Stimulated activated naive CD4-positive, alpha-beta T cell (primary cell): Measurements from ENCODE around the gene MICALL1.
A peak's percentile ranks its signal among the peaks of the same experiment; 100 is the strongest.
"Not testable (repeated sequence)": the region's sequence is repeated elsewhere in the genome, so short reads cannot be mapped to it uniquely, and the experiment has no call there.

Source experiments
- DNase-seq, 6 experiments: peaks; one replicate each; lab custom pipeline; 2025; lab: John Stamatoyannopoulos, UW

Gene MICALL1

DNA sequence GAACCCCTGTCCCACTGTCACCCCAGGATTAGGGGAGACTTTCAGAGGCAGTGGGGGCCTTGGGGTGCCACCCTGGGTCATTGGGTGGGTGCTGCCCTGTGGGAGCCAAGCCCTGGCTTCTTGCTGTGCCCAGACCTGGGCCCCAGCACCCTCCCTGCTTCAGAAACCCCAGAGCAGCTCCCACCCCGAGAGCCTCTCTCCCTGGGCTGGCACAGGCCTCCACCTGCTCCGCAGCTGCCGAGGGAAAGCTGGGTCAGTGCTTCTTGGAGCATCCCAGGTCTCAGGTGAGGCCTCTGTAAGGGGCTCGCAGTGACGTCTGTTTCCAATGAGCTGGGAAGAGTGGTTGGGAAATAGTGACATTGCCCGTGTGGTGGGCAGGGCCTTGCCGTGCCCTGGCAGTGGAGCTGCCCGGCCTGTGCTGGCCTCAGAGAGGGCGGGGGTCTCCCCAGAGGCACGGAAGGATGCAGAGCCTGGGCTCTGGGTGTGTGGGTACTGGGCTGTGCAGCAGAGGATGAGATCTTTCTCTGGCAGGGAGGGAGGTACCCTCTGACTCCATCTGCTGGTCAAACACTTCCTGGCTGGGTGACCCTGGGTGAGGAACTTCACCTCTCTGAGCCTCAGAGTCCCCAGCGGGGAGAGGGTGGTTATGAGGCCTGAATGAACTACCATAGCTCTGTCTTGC lies 24.3 kb downstream of the MICALL1 start:
- DNase-seq: no peak

DNA sequence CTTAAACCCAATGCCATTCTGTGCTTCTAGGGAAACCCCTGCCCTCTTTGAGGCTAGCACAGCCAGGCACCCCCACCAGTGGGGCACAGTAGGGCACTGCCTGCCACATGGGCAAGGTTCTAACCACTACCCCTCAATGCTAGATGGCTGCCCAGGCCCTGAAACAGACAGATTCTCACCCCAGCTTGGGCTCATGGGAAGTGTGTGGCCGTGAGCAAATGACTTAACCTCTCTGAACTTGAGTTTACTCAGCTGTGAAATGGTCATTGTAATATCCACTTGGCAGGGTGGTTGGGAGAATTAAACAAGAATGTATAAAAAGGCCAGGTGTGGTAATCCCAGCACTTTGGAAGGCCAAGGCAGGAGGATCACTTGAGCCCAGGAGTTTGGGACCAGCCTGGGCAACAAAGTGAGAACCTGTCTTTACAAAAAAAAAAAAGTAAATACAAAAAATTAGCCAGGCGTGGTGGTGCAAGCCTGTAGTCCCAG lies 24.9 kb downstream of the MICALL1 start:
- DNase-seq: no peak

DNA sequence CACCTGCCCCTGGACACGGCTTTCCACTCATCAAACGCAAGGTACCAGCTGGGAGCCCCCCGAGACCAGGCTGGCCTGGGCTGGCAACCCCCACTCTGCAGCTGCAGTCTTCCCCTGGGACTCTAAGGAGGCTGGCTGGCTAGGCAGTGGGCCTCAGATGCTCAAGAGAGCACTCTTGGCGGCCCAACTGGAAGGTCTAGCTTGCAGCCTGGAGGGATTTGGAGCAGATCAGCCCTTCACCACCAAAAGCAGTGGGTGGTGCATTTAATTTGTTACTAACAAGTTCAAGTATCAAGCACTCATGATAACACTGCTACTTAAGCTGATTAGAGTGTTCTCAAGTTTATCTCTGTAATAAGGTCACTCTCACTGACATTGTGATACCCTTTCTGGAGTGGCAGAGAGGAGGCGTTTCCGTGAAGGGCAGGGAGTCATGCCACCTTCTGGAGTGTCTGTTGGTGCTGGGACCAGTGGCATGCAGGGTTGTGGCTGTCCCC lies 25.8 kb downstream of the MICALL1 start:
- no peak for DNase-seq

DNA sequence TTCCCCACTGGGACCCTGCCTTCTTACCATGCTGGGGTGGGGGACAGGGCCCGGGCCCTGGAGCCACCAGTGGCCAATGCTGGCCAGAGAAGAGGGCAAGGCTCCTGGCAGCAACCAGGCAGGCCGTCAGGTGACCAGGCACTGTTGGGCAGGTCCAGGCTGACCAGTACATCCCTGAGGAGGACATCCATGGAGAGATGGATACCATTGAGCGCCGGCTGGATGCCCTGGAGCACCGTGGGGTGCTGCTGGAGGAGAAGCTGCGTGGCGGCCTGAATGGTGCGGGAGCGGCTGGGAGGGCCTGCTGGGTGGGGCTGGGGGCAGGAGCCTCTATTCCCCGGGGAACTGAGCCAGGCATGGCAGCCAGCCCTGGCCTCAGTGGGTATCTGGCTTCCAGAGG lies 26.3 kb downstream of the MICALL1 start:
- no peak for DNase-seq

DNA sequence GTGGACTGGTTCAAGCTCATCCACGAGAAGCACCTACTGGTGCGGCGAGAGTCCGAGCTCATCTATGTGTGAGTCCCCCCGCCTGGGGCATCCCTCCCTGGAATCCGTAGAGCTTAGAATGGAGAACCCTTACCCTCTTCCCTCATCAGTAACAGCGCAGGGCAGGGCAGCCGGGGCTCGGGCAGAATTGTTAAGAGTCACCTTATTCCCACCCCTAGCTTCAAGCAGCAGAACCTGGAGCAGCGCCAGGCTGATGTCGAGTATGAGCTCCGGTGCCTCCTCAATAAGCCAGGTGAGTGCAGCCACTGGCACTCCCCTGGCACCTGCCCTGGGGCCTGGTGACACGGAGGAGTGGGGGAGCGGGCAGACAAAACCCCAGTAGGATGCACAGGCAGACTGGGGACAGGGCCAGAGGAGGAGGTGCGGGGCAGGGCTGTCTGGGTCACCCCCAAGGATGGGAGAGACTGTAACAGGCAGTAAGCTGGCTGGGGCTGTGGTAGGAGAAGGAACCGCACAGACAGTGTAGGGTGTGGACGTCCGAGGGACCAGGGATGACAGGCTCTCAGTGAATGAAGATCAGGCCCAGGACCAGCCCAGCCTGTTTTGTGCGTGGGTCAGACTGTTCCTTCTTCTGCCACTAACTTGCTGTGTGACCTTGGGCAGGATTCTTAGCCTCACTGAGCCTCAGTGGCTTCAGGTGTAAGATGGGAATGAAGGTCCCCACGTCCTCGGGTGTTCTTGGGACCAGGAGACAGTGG lies 26.9 kb downstream of the MICALL1 start:
- DNase-seq: no peak

DNA sequence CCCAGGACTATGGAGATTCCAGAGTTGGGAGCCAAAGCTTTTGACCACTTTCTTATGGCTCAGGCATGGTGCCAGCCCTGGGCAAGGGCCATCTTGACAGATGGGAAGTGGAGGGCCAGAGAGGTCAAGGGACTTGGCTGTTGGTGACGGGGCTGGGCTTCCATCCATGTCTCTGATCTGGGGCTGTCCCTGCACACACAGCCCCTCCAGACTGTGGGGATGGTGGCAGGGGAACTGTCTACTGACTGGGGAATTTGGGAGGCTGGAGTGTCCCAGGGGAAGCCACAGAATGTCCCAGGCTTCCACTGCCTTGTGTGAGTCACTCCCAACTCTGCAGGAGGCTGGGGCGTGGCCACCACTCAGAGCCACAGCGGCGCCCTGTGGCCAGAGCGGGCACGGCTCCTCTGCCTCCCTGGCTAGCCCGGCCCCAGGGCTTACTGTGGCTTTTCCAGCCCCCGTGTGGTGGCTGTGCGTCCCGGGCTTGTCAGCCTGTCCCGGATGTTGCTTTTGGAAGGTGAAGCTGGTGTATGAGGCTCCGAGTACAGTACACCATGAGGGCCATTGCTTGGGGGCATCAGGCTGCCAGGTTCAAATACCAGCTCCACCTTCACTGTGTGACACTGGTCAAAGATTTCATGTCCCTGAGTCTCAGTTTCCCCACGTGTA lies 27.7 kb downstream of the MICALL1 start:
- peak; percentile 54 to 69 (median 64) for DNase-seq

DNA sequence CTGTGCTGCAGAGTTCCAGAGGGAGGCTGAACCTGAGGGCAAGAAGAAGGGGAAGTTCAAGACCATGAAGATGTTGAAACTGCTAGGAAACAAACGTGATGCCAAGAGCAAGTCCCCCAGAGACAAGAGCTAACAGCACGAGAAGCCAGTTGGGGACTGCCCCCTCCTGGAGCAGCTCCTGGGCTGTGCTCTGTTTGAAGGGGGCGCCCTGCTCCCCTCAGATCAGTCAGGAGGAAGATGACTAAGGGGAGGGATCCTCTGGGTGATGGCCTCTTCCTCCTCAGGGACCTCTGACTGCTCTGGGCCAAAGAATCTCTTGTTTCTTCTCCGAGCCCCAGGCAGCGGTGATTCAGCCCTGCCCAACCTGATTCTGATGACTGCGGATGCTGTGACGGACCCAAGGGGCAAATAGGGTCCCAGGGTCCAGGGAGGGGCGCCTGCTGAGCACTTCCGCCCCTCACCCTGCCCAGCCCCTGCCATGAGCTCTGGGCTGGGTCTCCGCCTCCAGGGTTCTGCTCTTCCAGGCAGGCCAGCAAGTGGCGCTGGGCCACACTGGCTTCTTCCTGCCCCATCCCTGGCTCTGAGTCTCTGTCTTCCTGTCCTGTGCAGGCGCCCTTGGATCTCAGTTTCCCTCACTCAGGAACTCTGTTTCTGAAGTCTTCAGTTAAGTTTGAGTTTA lies 34.7 kb downstream of the MICALL1 start:
- no peak for DNase-seq

DNA sequence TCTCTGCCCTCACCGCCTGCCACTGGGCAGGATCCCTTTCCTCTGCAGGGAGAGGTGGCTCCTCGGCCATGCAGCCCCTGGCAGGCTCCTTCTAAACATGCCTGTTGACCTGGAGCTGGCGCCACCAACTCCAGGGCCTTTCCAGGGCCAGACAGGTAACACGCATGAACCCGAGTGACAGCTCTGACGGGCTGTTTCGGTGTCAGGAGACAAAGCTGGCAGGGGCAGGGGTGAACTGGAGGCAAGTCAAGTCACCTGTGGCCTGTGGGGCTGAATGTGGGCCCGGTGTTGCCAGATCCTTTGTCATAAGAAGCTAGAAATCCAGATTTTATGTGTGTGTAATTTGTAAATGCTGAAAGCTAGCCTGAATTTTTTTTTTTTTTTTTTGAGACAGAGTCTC lies 36.0 kb downstream of the MICALL1 start:
- no peak for DNase-seq

DNA sequence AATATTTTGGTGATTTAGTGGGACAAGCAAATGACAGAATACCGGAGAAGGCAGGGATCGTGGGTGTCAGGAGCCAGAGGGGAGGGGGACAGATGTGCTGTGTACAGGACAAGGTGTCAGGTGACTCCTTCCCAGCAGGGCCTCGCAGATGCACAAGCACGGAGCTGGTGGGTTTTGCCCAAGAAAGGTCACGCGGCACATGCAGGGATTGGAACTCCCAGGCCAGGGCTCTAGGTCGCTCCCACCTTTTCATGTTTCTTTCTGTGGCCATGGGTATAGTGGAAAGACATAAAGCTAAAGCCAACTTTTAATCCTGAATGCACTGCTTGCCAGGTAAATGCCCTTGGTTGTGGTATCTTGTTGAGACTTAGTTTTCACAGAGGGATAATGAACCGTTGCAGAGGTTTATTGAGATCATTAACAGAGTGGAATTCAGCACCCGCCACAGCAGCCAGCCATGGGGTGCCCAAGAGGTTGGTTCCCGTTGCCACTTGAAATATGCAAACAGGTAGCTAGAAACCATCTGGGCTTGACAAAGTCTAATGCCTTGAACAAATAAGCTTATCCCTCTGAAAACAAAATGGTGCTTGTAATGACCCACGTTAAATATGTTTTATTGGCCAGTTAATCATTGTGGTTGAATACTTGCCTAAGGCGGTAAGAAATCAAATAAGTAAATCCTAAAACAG lies 37.2 kb downstream of the MICALL1 start:
- no peak for DNase-seq

DNA sequence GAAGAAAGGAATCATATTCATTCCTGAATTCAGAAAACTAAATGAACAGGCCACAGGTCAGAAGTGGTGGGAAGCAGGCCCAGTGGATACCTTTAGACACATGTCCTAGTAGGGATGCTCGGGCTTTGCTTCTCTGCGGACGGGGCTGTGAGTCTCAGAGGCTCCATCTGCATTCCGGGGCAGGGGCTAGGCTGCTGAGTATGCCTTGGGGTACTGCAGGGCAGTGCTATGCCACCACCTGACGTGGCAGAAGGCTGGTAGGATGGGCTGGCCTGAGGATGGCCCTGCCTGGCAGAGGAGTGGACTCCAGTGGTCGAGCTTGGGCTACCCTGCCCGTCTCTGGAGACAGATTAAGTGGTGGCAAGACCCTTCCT lies 37.7 kb downstream of the MICALL1 start:
- DNase-seq: no peak

DNA sequence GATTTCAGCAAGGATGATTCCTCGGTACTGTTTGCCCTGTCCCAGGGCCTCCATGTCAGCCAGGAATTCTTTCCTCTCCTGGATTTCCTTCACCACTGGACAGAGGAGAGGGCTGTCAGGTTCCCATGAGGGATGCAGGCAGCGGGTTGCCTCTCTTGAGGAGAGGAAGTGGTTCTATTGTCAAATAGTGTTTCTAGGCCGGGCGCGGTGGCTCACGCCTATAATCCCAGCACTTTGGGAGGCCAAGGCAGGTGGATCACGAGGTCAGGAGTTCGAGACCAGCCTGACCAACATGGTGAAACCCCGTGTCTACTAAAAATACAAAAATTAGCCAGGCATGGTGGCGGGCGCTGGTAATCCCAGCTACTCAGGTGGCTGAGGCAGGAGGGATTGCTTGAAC lies 38.3 kb downstream of the MICALL1 start:
- not testable (repeated sequence) for DNase-seq

DNA sequence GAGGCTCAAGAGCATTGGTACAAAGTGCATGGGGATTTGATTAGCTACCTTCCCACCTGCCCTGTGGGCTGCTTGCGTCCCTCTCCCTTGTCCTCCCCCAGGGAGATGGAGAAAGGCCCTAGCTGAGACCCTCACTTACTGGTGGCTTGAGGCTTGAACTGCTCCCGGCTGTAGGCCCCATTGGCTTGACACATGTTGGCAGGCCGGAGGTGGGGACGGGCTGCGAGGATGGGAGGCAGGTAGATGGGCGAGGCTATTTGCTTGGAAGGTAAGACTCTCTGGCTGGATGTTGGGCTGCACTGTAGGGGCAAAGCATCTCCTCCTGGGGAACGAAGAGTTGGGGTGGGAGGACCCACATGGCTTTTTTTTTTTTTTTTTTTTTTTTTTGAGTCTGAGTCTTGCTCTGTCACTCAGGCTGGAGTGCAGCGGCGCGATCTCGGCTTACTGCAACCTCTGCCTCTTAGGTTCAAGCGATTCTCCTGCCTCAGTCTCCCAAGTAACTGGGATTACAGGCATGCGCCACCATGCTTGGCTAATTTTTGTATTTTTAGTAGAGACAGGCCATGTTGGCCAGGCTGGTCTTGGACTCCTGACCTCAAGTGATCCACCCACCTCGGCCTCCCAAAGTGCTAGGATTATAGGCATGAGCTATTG lies 41.2 kb downstream of the MICALL1 start:
- not testable (repeated sequence) for DNase-seq

DNA sequence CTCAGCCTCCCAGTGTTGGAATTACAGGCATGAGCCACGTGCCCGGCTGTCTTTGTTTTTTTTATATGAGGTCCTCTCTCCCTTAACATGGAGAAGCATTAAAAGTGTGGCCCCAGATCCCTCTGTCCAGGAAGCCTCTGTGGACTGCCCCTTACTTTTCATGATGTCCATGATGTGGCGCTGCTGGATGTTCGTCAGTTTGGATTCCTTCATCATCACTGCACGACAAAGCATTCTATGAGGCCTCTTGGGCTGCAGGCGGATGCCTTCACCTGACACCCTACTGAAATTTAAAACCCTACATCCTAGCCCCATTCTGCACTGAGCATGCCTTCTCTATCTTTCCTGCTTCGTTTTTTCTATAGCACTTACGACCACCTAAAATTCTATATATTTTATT lies 45.2 kb downstream of the MICALL1 start:
- no peak for DNase-seq

DNA sequence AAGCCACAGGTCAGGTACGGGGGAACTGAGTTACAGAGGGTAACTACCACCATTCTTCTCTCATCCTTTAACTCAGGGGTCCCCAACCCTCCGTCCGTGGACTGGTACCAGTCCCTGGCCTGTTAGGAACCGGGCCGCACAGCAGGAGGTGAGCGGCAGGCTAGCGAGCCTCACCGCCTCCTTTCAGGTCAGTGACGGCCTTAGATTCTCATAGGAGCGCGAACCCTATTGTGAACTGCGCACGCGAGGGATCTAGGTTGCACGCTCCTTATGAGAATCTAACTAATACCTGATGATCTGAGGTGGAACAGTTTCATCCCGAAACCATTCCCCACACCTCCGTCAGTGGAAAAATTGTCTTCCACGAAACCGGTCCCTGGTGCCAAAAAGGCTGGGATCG lies 46.5 kb downstream of the MICALL1 start:
- not testable (repeated sequence) for DNase-seq

DNA sequence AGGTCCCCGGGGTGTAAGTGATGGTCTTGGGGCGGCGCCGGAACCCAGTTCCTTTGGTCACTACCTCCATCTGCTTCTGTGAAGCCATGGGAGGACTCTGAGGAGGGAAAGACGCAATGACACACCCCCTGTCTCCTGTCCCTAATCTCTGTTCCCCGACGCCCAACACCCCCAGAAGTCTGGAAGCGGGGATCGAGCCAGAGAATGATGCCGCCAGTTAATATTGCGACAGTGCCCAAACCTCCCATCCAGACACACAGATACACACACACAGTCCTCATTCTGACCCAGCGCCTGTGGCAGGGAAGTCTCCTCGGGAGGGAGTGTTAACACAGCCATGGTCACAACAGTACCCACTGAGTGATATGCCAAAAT lies 47.0 kb downstream of the MICALL1 start:
- DNase-seq: no peak

DNA sequence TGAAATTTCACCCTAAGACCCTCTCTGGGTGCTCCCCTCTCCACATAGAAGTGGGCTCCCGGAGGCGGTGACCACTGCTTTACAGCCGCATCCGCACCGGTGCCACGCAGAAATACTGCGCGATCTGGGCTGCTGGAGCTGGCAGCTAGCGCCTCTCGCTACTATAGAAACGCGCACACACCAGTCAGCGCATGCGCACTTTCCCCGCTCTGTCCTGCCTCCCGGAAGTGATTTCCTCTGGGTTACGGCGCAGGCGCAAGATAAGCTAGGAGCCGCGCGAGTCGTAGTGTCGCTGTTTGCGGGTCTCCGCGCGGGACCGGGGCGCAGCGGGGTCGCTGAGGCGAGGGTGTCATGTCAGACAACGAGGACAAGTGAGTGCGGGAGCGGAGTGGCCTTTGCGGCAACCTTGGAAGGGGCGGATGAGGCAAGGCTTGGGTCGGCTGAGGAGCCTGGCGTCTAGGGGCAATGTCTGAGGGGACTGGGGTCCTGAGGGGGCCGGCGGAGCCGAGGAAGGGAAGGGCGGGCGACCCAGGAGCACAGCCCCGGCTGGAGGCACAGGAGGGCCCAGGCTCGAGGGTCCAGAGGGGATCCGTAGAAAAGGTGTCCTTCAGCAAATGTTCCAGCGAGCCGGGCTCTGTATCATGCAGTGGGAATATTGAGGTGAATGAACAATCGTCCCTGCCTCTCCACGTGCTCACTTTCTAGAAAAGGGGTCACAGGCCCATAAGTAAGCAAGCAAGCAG lies 47.5 kb downstream of the MICALL1 start, which contains the start of the genes C22orf23 and POLR2F:
Gene C22orf23, minus strand, starts transcription at position 165 of the 743 bp plus-strand sequence. CDS start 452 bp downstream, outside the sequence.
Gene POLR2F, plus strand, starts transcription at position 263 of the 743 bp plus-strand sequence. Its CDS starts 89 bp downstream, at position 352.
- peak; percentile 87 to 97 (median 95) for DNase-seq

DNA sequence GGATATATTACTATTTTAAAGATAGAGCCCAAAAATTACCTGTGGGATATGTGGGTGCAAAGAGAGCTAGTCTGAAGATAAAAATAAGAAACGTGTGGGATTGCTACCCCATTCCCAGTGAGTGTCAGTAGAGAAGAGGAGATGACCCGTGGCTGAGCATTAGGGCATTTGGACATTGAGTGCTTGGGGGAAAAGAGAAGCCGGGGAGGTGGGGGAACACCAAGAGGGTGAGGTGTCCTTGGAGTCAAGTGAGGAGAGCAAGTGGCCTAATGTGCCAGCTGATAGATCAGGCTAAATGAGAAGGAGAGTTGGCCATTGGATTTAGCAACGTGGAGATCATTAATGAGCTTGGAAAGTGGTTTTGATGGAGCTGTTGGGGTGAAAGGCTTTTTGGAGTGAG lies 48.6 kb downstream of the MICALL1 start:
- DNase-seq: no peak

DNA sequence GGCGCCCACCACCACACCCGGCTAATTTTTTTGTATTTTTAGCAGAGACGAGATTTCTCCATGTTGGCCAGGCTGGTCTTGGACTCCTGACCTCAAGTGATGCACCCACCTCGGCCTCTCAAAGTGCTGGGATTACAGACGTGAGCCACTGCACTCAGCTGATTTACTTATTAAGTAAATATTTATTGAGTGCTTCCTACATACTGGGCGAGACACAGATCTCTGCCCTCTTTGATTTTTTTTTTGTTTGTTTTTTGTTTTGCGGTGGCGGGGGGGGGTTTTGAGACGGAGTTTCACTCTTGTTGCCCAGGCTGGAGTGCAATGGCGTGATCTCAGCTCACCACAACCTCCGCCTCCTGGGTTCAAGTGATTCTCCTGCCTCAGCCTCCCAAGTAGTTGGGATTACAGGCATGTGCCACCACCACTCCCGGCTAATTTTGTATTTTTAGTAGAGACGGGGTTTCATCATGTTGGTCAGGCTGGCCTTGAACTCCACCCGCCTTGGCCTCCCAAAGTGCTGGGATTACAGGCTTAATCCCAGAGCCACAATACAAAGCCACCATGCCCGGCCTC lies 49.8 kb downstream of the MICALL1 start:
- DNase-seq: not testable (repeated sequence)

DNA sequence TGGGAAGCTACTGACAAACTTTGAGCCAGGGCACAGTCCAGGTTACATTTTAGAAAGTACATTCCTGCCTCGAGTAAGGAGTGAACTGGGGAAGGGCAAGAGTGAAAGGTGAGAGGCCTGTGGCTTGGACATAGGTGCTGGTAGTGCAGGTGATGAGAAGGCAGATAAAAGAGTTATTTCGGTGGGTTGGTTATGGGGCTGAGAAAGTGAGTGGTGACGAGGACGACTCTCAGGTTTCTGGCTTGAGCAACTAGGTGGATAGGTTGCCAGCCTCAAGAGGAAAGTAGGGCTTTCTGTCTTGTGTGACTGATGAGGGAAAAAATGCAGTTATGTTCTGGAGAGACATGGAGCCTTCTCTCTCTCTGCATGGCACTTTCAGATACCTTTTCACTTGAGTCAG lies 51.1 kb downstream of the MICALL1 start:
- DNase-seq: no peak
